GM18520 (cell line): Measurements from ENCODE around the gene SMPD1.
"Not testable (repeated sequence)": the region's sequence is repeated elsewhere in the genome, so short reads cannot be mapped to it uniquely, and the experiment has no call there.

Experiments
- ATAC-seq: cut with Tn5 transposase; IDR thresholded peaks from one replicate; pipeline ENCODE4 v1.9.1; 2021; ENCODE audit not compliant: unreplicated experiment

SMPD1 gene

GRCh38 chr11:6388748-6389147, 1.5 kb upstream of the SMPD1 start:
- ATAC-seq = no peak

- no peak for ATAC-seq
Measured at GRCh38 chr11:6390718-6391469, 620 bp downstream of the SMPD1 start.

- ATAC-seq = no peak
Measured at GRCh38 chr11:6391537-6392134, 1.4 kb downstream of the SMPD1 start.

- not testable (repeated sequence) for ATAC-seq
Measured at GRCh38 chr11:6392251-6392650, 2.0 kb downstream of the SMPD1 start.

- no peak for ATAC-seq
Measured at GRCh38 chr11:6393989-6394670, 3.9 kb downstream of the SMPD1 start.

GRCh38 chr11:6395470-6396060, 5.3 kb downstream of the SMPD1 start:
- ATAC-seq = no peak

GRCh38 chr11:6397156-6397555, 6.9 kb downstream of the SMPD1 start:
- ATAC-seq = no peak

GRCh38 chr11:6397636-6398035, 7.4 kb downstream of the SMPD1 start:
- no peak for ATAC-seq

GRCh38 chr11:6400431-6401345, 10.4 kb downstream of the SMPD1 start:
- ATAC-seq = no peak

- no peak for ATAC-seq
Measured at GRCh38 chr11:6401464-6401863, 11.2 kb downstream of the SMPD1 start.

- ATAC-seq = no peak
Measured at GRCh38 chr11:6402061-6402470, 11.8 kb downstream of the SMPD1 start.

GRCh38 chr11:6402561-6402981, 12.3 kb downstream of the SMPD1 start:
- peak; percentile 79 for ATAC-seq

GRCh38 chr11:6403539-6403938, 13.3 kb downstream of the SMPD1 start:
- no peak for ATAC-seq

GRCh38 chr11:6404342-6405051, 14.2 kb downstream of the SMPD1 start:
- ATAC-seq = no peak

- no peak for ATAC-seq
Measured at GRCh38 chr11:6405052-6405667, 14.9 kb downstream of the SMPD1 start.

GRCh38 chr11:6405846-6406245, 15.6 kb downstream of the SMPD1 start:
- no peak for ATAC-seq

- ATAC-seq = no peak
Measured at GRCh38 chr11:6406370-6406769, 16.1 kb downstream of the SMPD1 start.

GRCh38 chr11:6410695-6411430, 20.6 kb downstream of the SMPD1 start:
- no peak for ATAC-seq

GRCh38 chr11:6411594-6412031, 21.3 kb downstream of the SMPD1 start:
- ATAC-seq = no peak
